Measurements from ENCODE around the gene TRAM2. TPM values are rescaled to one million over a fixed set of nuclear protein-coding genes. Genes with fewer than 3 reads are reported as not detected.
A peak's percentile ranks its signal among the peaks of the same experiment; 100 is the strongest.

TRAM2 gene
- total and polyA plus RNA-seq, 2 donors (not counting 3 experiments of a cell fraction or from before 2014, with no cell fraction given) = 85.7 to 98.6 TPM

DNA sequence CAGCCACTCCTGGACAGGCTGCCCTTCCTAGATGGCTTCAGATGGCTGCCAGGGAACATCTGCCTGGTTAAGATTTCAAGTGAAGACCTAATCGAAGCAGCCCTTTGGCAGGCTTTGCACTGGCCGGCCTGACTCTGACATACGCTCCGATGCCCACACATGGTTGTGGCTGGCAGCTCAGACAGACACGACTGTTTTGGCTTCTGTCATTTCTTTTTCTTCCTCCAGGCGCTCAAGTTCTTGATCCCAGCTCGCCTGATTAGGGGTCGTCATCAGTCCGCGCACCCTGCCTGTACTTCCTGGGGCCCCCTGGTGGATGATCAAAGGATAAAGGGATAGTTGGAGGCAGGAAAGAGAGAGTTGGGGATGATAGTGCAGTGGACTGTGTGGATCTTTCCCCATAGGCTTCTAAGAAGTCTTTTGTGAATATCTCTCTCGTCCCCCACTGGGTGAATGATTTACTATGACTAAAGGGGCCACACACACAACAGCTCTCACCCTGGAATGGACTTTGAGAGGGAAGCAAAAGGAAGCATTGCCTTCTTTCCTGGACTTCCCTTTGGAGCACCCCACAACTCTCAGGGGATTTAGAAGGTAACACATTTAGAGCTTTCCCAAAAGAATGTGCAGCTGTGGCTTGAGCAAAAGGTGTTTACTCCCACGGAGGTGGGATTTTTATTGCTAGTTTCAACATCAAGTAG, 21.4 kb upstream of the TRAM2 start:
- Histone ChIP-seq H2AFZ (ENCODE audit: low read depth, low read length) (peak overlapping the region; percentile 87), H3K9me1 (replicated peaks; ENCODE audit: control insufficient read depth, extremely low read depth, insufficient read depth, low read length) (no peaks in the 10 kb centered on the region), H4K20me1 (replicated peaks; ENCODE audit: control insufficient read depth, extremely low read depth, insufficient read depth, low read length) (no peaks in the 10 kb centered on the region), H3K4me3 (replicated peaks in 1 of 3; ENCODE audit: insufficient read depth in 1 of 3, low read depth in 1 of 3, low read length in 3 of 3) (no peak overlapping the region), H3K79me2 (ENCODE audit: control insufficient read depth, insufficient read depth, low read length) (no peaks in the 10 kb centered on the region), H3K27ac (ENCODE audit: insufficient read depth, low read depth, low read length) (no peak overlapping the region), H3K9ac (replicated peaks; ENCODE audit: extremely low read depth, insufficient read depth, low read length) (no peak overlapping the region), H3K27me3 (ENCODE audit: control insufficient read depth in 2 of 2, insufficient read depth in 2 of 2, low read length in 2 of 2) (no peaks in the 10 kb centered on the region), H3K9me3 (replicated peaks; ENCODE audit: control insufficient read depth, insufficient read depth, low read length) (no peaks in the 10 kb centered on the region), H3K4me2 (ENCODE audit: insufficient read depth, low read length) (no peak overlapping the region), H3K36me3 (ENCODE audit: control insufficient read depth in 2 of 2, extremely low read depth in 1 of 2, insufficient read depth in 2 of 2, low read length in 2 of 2) (no peaks in the 10 kb centered on the region), H3K4me1 (ENCODE audit: control insufficient read depth, extremely low read depth, insufficient read depth, low read length) (peaks cover 34% of the 10 kb centered on the region)
- FAIRE-seq (peak; percentile 79), DNase-seq (ENCODE audit: low read depth, low spot score) (peak; percentile 54)
- ChIA-PET CTCF (interaction anchor here (0.6 to 4.1 kb wide), 22 partner anchors 8 to 190 kb away, joined by 3 to 23 read pairs (median 3); partner anchors contain the start of gene TRAM2), POLR2A (interaction anchor here (1.1 kb wide), 1 partner anchor 22 kb away, joined by 3 read pairs; the partner anchor contains the start of gene TRAM2)
- no peak for TF ChIP-seq GATA2 (IDR thresholded peaks at IDR 0.05; ENCODE audit: insufficient read depth, insufficient read length, low read depth, low read length)
- peak; percentile 63 to 75 for TF ChIP-seq CTCF (IDR thresholded peaks at IDR 0.05; ENCODE audit: extremely low read depth in 1 of 2, insufficient read depth in 1 of 2, low read depth in 1 of 2, low read length in 2 of 2)
- TF ChIP-seq EZH2 (IDR thresholded peaks at IDR 0.05; ENCODE audit: borderline replicate concordance, low read depth, low read length, severe bottlenecking) = no peak
- TF ChIP-seq, protein P1, sequence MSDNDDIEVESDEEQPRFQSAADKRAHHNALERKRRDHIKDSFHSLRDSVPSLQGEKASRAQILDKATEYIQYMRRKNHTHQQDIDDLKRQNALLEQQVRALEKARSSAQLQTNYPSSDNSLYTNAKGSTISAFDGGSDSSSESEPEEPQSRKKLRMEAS (IDR thresholded peaks at IDR 0.05; ENCODE audit: insufficient read depth, insufficient read length) = no peak
- no TSS peak for BruUV-seq (replicated peaks)
- intact Hi-C loops (cut with micrococcal nuclease) = loop anchor here (1.0 to 2.0 kb wide), 4 partner anchors 22 to 182 kb away; no protein-coding TSS in a partner anchor
- dilution Hi-C loops (cut with MboI; ENCODE audit: extremely low pct_ligation_motif_present, low sequenced_read_pairs) = no loop called here

Data from endothelial cell of umbilical vein (primary cell).